ENCODE results near the gene ZNF93. TPM values are rescaled to one million over a fixed set of nuclear protein-coding genes. Genes with fewer than 3 reads are reported as not detected.

The ZNF93 gene
- total RNA-seq, 1 experiment from 2014 or later, result 47.4 TPM

DNA sequence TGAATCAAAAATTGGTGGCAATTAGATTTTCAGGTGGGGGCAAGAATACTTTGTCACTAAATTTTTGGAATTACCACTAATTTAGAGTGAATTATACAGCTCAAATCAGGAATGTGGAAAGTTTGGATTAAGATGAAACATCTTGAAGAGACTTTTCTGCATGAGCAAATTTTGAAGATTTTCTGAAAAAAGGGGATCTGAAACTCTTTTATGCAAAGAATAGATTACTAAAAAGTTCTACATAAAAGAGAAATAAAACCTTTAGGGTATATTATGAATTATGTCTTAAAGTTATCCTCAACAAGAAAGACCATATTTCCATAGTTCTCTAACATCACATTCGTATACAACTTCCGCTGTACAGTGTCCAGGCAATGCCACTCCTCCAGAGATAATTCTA, 36.7 kb downstream of the ZNF93 start (continued):
- no peak for TF ChIP-seq NR2C2 (CRISPR knock-in tag; IDR thresholded peaks at IDR 0.05)

DNA sequence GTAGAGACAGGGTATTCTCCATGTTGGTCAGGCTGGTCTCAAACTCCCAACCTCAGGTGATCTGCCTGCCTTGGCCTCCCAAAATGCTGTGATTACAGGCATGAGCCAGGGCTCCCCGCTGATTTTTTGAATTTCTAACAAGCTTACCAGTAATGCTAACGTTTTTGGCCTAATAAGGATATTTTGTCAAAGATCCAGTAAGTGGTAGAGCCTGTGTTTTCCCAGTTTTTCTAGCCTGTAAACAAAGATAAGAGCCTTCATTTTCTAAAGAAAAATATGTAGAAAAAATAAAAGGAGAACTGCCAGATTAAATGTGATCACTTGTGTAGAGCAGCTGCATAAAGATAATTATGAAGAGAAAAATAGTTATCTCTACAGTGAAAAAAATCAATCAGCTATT, 37.7 kb downstream of the ZNF93 start:
- H3K9me3 Mint-ChIP-seq, result peaks cover 49% of the 10 kb centered on the region
- peaks cover 35% of the 10 kb centered on the region for H3K36me3 Mint-ChIP-seq
- H3K27ac Mint-ChIP-seq, result no peak overlapping the region
- TF ChIP-seq, protein P1, sequence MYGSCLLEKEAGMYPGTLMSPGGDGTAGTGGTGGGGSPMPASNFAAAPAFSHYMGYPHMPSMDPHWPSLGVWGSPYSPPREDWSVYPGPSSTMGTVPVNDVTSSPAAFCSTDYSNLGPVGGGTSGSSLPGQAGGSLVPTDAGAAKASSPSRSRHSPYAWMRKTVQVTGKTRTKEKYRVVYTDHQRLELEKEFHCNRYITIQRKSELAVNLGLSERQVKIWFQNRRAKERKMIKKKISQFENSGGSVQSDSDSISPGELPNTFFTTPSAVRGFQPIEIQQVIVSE (CRISPR knock-in tag; IDR thresholded peaks at IDR 0.05; ENCODE audit: borderline replicate concordance), result no peak
- no peak for TF ChIP-seq ELF4 (CRISPR knock-in tag; IDR thresholded peaks at IDR 0.05; ENCODE audit: low read depth)
- TF ChIP-seq, protein P2, sequence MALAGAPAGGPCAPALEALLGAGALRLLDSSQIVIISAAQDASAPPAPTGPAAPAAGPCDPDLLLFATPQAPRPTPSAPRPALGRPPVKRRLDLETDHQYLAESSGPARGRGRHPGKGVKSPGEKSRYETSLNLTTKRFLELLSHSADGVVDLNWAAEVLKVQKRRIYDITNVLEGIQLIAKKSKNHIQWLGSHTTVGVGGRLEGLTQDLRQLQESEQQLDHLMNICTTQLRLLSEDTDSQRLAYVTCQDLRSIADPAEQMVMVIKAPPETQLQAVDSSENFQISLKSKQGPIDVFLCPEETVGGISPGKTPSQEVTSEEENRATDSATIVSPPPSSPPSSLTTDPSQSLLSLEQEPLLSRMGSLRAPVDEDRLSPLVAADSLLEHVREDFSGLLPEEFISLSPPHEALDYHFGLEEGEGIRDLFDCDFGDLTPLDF (CRISPR knock-in tag; IDR thresholded peaks at IDR 0.05), result no peak
- TF ChIP-seq CREB1 (CRISPR knock-in tag; IDR thresholded peaks at IDR 0.05), result no peak
- no peak for TF ChIP-seq SOX15 (CRISPR knock-in tag; IDR thresholded peaks at IDR 0.05)
- no peak for TF ChIP-seq SMAD3 (CRISPR knock-in tag; IDR thresholded peaks at IDR 0.05; ENCODE audit: borderline replicate concordance)
- no peak for TF ChIP-seq JUN (CRISPR knock-in tag; IDR thresholded peaks at IDR 0.05)
- TF ChIP-seq, protein P3, sequence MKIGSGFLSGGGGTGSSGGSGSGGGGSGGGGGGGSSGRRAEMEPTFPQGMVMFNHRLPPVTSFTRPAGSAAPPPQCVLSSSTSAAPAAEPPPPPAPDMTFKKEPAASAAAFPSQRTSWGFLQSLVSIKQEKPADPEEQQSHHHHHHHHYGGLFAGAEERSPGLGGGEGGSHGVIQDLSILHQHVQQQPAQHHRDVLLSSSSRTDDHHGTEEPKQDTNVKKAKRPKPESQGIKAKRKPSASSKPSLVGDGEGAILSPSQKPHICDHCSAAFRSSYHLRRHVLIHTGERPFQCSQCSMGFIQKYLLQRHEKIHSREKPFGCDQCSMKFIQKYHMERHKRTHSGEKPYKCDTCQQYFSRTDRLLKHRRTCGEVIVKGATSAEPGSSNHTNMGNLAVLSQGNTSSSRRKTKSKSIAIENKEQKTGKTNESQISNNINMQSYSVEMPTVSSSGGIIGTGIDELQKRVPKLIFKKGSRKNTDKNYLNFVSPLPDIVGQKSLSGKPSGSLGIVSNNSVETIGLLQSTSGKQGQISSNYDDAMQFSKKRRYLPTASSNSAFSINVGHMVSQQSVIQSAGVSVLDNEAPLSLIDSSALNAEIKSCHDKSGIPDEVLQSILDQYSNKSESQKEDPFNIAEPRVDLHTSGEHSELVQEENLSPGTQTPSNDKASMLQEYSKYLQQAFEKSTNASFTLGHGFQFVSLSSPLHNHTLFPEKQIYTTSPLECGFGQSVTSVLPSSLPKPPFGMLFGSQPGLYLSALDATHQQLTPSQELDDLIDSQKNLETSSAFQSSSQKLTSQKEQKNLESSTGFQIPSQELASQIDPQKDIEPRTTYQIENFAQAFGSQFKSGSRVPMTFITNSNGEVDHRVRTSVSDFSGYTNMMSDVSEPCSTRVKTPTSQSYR (CRISPR knock-in tag; IDR thresholded peaks at IDR 0.05), result no peak
- no peak for TF ChIP-seq FOXJ3 (CRISPR knock-in tag; IDR thresholded peaks at IDR 0.05; ENCODE audit: borderline replicate concordance)
- no peak for TF ChIP-seq HMGA2 (CRISPR knock-in tag; IDR thresholded peaks at IDR 0.05)
- TF ChIP-seq GTF2I (CRISPR knock-in tag; conservative IDR thresholded peaks at IDR 0.05), result no peak
- no peak for TF ChIP-seq ZNF416 (CRISPR knock-in tag; IDR thresholded peaks at IDR 0.05)
- TF ChIP-seq, protein P4, sequence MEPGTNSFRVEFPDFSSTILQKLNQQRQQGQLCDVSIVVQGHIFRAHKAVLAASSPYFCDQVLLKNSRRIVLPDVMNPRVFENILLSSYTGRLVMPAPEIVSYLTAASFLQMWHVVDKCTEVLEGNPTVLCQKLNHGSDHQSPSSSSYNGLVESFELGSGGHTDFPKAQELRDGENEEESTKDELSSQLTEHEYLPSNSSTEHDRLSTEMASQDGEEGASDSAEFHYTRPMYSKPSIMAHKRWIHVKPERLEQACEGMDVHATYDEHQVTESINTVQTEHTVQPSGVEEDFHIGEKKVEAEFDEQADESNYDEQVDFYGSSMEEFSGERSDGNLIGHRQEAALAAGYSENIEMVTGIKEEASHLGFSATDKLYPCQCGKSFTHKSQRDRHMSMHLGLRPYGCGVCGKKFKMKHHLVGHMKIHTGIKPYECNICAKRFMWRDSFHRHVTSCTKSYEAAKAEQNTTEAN (CRISPR knock-in tag; IDR thresholded peaks at IDR 0.05), result no peak
- TF ChIP-seq ATF1 (CRISPR knock-in tag; IDR thresholded peaks at IDR 0.05), result no peak
- TF ChIP-seq CBFB (CRISPR knock-in tag; IDR thresholded peaks at IDR 0.05; ENCODE audit: low read depth), result no peak
- TF ChIP-seq, protein P5, sequence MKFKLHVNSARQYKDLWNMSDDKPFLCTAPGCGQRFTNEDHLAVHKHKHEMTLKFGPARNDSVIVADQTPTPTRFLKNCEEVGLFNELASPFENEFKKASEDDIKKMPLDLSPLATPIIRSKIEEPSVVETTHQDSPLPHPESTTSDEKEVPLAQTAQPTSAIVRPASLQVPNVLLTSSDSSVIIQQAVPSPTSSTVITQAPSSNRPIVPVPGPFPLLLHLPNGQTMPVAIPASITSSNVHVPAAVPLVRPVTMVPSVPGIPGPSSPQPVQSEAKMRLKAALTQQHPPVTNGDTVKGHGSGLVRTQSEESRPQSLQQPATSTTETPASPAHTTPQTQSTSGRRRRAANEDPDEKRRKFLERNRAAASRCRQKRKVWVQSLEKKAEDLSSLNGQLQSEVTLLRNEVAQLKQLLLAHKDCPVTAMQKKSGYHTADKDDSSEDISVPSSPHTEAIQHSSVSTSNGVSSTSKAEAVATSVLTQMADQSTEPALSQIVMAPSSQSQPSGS (CRISPR knock-in tag; IDR thresholded peaks at IDR 0.05; ENCODE audit: borderline replicate concordance, low read depth), result no peak
- TF ChIP-seq, protein P6, sequence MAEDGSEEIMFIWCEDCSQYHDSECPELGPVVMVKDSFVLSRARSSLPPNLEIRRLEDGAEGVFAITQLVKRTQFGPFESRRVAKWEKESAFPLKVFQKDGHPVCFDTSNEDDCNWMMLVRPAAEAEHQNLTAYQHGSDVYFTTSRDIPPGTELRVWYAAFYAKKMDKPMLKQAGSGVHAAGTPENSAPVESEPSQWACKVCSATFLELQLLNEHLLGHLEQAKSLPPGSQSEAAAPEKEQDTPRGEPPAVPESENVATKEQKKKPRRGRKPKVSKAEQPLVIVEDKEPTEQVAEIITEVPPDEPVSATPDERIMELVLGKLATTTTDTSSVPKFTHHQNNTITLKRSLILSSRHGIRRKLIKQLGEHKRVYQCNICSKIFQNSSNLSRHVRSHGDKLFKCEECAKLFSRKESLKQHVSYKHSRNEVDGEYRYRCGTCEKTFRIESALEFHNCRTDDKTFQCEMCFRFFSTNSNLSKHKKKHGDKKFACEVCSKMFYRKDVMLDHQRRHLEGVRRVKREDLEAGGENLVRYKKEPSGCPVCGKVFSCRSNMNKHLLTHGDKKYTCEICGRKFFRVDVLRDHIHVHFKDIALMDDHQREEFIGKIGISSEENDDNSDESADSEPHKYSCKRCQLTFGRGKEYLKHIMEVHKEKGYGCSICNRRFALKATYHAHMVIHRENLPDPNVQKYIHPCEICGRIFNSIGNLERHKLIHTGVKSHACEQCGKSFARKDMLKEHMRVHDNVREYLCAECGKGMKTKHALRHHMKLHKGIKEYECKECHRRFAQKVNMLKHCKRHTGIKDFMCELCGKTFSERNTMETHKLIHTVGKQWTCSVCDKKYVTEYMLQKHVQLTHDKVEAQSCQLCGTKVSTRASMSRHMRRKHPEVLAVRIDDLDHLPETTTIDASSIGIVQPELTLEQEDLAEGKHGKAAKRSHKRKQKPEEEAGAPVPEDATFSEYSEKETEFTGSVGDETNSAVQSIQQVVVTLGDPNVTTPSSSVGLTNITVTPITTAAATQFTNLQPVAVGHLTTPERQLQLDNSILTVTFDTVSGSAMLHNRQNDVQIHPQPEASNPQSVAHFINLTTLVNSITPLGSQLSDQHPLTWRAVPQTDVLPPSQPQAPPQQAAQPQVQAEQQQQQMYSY (CRISPR knock-in tag; IDR thresholded peaks at IDR 0.05), result no peak
- TF ChIP-seq ZNF263 (CRISPR knock-in tag; IDR thresholded peaks at IDR 0.05; ENCODE audit: low read depth), result no peak
- ATAC-seq (no peak; the same call in 1 of the 2 replicates), DNase-seq (ENCODE audit: low spot score) (no peak)
- H3K4me3 Mint-ChIP-seq, result no peak overlapping the region
- H3K27me3 Mint-ChIP-seq (ENCODE audit: low read depth), result peaks cover 6% of the 10 kb centered on the region
- ChIA-PET CTCF (interaction anchor here (1.1 kb wide), 1 partner anchor 406 kb away, joined by 3 read pairs; no protein-coding TSS in a partner anchor), POLR2A (interaction anchor here (0.6 to 1.1 kb wide), 2 partner anchors 19 to 223 kb away, joined by 3 read pairs; no protein-coding TSS in a partner anchor)
- H3K4me1 Mint-ChIP-seq, result peaks cover 9% of the 10 kb centered on the region

Data from WTC11 (cell line).